ENCODE results near the gene NES. TPM values are rescaled to one million over a fixed set of nuclear protein-coding genes. Genes with fewer than 3 reads are reported as not detected.

Gene NES
- total and polyA plus RNA-seq, 2 experiments from 2014 or later: 25.0 to 95.9 TPM

DNA sequence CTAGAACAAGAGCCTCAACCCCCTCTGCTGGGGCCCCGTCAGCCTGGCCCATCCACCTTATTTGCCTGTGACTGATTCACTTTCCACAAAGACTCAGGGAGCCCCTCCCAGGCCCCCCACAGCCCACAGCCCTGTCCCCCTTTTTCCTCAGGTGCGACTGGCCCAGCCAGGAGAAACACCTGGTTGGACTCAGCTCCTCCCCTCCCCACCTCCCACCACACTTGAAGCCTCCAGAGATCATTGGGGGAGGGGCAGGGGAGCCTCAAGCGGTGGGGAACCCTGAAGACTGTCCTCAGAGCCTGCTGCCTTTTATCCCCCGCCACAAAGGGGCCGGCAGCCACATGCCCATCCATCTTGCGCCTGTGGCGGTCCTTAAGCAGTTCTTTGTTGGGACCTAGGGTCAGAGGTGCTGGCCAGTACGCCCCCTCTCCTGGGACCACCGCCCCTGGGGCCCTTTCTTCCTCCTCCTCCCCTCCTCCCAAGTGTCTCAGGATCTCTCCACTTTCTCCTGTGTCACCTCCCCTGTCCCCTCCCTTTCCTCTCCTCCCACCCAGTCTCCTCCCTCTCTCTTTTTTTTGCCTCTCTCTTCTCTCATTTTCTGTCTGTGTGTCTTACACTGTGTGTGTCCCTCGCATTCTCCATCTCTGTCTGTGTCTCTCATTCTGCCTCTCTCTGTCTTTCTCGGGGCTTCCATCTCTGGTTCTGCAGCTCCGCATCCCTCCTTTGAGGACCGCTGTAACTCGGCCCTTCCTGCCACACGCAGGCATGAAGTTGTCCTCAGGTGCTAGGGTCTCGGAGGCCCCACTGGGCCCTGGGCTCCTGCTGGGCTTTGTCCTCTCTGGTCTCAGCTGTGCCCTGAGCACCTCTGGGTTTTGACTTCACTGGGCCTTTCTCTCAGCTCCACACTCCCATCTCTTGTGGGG, 16.0 kb upstream of the NES start:
- peak; percentile 100 for DNase-seq (ENCODE audit: low spot score)
- H3K4me1 Mint-ChIP-seq: peaks cover 66% of the 10 kb centered on the region
- Histone ChIP-seq H3K9me2 (ENCODE audit: insufficient read depth) (no peaks in the 10 kb centered on the region), H3K27ac (ENCODE audit: low read depth) (peak overlapping the region; percentile 97), H4K20me1 (replicated peaks; ENCODE audit: insufficient read depth) (no peaks in the 10 kb centered on the region), H3K27me3 (ENCODE audit: insufficient read depth) (peaks cover 22% of the 10 kb centered on the region), H3K4me3 (peak overlapping the region; percentile 51), H3K36me3 (ENCODE audit: insufficient read depth) (no peaks in the 10 kb centered on the region), H2AFZ (no peak overlapping the region), H3K4me2 (peak overlapping the region; percentile 89), H3K79me2 (replicated peaks; ENCODE audit: insufficient read depth) (no peaks in the 10 kb centered on the region), H3K4me1 (ENCODE audit: insufficient read depth) (peaks cover 53% of the 10 kb centered on the region), H3F3A (replicated peaks; ENCODE audit: low read depth) (peaks cover 36% of the 10 kb centered on the region)
- ATAC-seq: peak; percentile 64
- peak; percentile 81 for TF ChIP-seq ZNF462 (CRISPR knock-in tag; IDR thresholded peaks at IDR 0.05)
- TF ChIP-seq ZNF331 (CRISPR knock-in tag; IDR thresholded peaks at IDR 0.05; ENCODE audit: low read depth): no peak
- TF ChIP-seq CREB1 (CRISPR knock-in tag; IDR thresholded peaks at IDR 0.05; ENCODE audit: low read depth): peak; percentile 51
- TF ChIP-seq, protein P1, sequence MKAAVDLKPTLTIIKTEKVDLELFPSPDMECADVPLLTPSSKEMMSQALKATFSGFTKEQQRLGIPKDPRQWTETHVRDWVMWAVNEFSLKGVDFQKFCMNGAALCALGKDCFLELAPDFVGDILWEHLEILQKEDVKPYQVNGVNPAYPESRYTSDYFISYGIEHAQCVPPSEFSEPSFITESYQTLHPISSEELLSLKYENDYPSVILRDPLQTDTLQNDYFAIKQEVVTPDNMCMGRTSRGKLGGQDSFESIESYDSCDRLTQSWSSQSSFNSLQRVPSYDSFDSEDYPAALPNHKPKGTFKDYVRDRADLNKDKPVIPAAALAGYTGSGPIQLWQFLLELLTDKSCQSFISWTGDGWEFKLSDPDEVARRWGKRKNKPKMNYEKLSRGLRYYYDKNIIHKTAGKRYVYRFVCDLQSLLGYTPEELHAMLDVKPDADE (IDR thresholded peaks at IDR 0.05): no peak
- peak; percentile 44 for TF ChIP-seq POLR2AphosphoS5 (IDR thresholded peaks at IDR 0.05; ENCODE audit: low read depth)
- 0 out of 2 replicates have a peak, but pooled peaks have one; percentile 48 for TF ChIP-seq ZNF114 (CRISPR knock-in tag; IDR thresholded peaks at IDR 0.05)
- H3K4me3 Mint-ChIP-seq: peak overlapping the region; percentile 55
- no peaks in the 10 kb centered on the region; the same call in 2 of the 3 replicates for H3K9me3 Mint-ChIP-seq
- H3K27me3 Mint-ChIP-seq (ENCODE audit: insufficient read depth, low read depth, poor library complexity): peaks cover 22% of the 10 kb centered on the region
- peak overlapping the region; percentile 88 for H3K27ac Mint-ChIP-seq
- H3K36me3 Mint-ChIP-seq (ENCODE audit: low read depth): peaks cover 7% of the 10 kb centered on the region
